ENCODE measurements around the gene OR2AG1.
A peak's percentile ranks its signal among the peaks of the same experiment; 100 is the strongest.

The OR2AG1 gene

GRCh38 chr11:6825231-6825744 is 42.5 kb downstream of the OR2AG1 start (continued):
- TF ChIP-seq ZBTB11 (tag by site-specific recombination; conservative IDR thresholded peaks at IDR 0.05; ENCODE audit: low read depth): peak; percentile 93
- no peak for TF ChIP-seq ZNF341 (tag by site-specific recombination; IDR thresholded peaks at IDR 0.05; ENCODE audit: low read depth)
- no peak for TF ChIP-seq ZNF837 (tag by site-specific recombination; IDR thresholded peaks at IDR 0.05)
- peak; percentile 49 for TF ChIP-seq PATZ1 (tag by site-specific recombination; IDR thresholded peaks at IDR 0.05)
- TF ChIP-seq ZNF830 (tag by site-specific recombination; IDR thresholded peaks at IDR 0.05; ENCODE audit: low read depth): no peak
- no peak for TF ChIP-seq ZNF530 (tag by site-specific recombination; IDR thresholded peaks at IDR 0.05; ENCODE audit: low read depth)
- no peak for TF ChIP-seq ZNF280C (tag by site-specific recombination; IDR thresholded peaks at IDR 0.05)
- TF ChIP-seq ZNF792 (tag by site-specific recombination; IDR thresholded peaks at IDR 0.05): no peak
- no peak for TF ChIP-seq ZNF426 (tag by site-specific recombination; IDR thresholded peaks at IDR 0.05)
- 0 out of 2 replicates have a peak, but pooled peaks have one; percentile 12 for TF ChIP-seq TSHZ1 (tag by site-specific recombination; IDR thresholded peaks at IDR 0.05; ENCODE audit: borderline replicate concordance)
- no peak for TF ChIP-seq ZNF664 (tag by site-specific recombination; IDR thresholded peaks at IDR 0.05)
- no peak for TF ChIP-seq ZBTB49 (tag by site-specific recombination; IDR thresholded peaks at IDR 0.05; ENCODE audit: low read depth)
- 0 out of 2 replicates have a peak, but pooled peaks have one; percentile 18 for TF ChIP-seq ZNF692 (tag by site-specific recombination; IDR thresholded peaks at IDR 0.05)
- TF ChIP-seq KLF16 (tag by site-specific recombination; IDR thresholded peaks at IDR 0.05): peak; percentile 76; the same call in 1 of the 2 replicates
- no peak for TF ChIP-seq ZNF112 (tag by site-specific recombination; IDR thresholded peaks at IDR 0.05)
- no peak for TF ChIP-seq ZNF549 (tag by site-specific recombination; IDR thresholded peaks at IDR 0.05)
- 0 out of 2 replicates have a peak, but pooled peaks have one; percentile 66 for TF ChIP-seq ZNF580 (tag by site-specific recombination; IDR thresholded peaks at IDR 0.05)
- no peak for TF ChIP-seq ZNF302 (tag by site-specific recombination; IDR thresholded peaks at IDR 0.05; ENCODE audit: low read depth)
- TF ChIP-seq ATF2 (tag by site-specific recombination; IDR thresholded peaks at IDR 0.05; ENCODE audit: low read depth): peak; percentile 91

Data from HEK293 (cell line).